Spleen (tissue), 11 donors: ENCODE measurements around the gene RABGAP1. TPM values are rescaled to one million over a fixed set of nuclear protein-coding genes. Genes with fewer than 3 reads are reported as not detected.

Experiments
- DNase-seq: peaks from one replicate; pipeline ENCODE4 v3.0.0-alpha.2; 2020
- H3K27ac ChIP-seq, 8 donors: fragments of 200-600 bp; sonication (generic) in 7 of 8; 1 replicate in 4 of 8; 2 replicates in 4 of 8; pipeline versions ENCODE4 v1.5.0 to v1.8.0; 2016 to 2021; ENCODE audit warnings: inconsistent platforms in 4 of 8, mild to moderate bottlenecking in 4 of 8, moderate library complexity in 1 of 8
- H3K27me3 ChIP-seq, 7 donors: fragments of 200-600 bp; sonication (generic) in 6 of 7; replicated peaks in 1 of 7; 1 replicate in 4 of 7; 2 replicates in 3 of 7; pipeline versions ENCODE4 v1.5.0 to v1.8.0; 2016 to 2021; ENCODE audit warnings: inconsistent platforms in 3 of 7, mild to moderate bottlenecking in 1 of 7
- H3K36me3 ChIP-seq, 6 donors: fragments of 200-600 bp; sonication (generic) in 5 of 6; 1 replicate in 4 of 6; 2 replicates in 2 of 6; pipeline versions ENCODE4 v1.5.0 to v1.8.0; 2016 to 2021; ENCODE audit warnings: inconsistent platforms in 2 of 6
- H3K4me1 ChIP-seq, 6 donors: fragments of 200-600 bp; sonication (generic) in 5 of 6; 1 replicate in 3 of 6; 2 replicates in 3 of 6; pipeline versions ENCODE4 v1.5.0 to v1.8.0; 2016 to 2021; ENCODE audit warnings: inconsistent platforms in 3 of 6
- H3K4me3 ChIP-seq, 8 donors: fragments of 200-600 bp; sonication (generic) in 7 of 8; 1 replicate in 4 of 8; 2 replicates in 4 of 8; pipeline versions ENCODE4 v1.5.0 to v1.8.0; 2016 to 2021; ENCODE audit warnings: inconsistent platforms in 4 of 8, mild to moderate bottlenecking in 4 of 8, moderate library complexity in 2 of 8
- H3K9me3 ChIP-seq, 8 donors: fragments of 200-600 bp; sonication (generic) in 7 of 8; 1 replicate in 4 of 8; 2 replicates in 4 of 8; pipeline versions ENCODE4 v1.5.0 to v1.8.0; 2016 to 2021; ENCODE audit warnings: inconsistent platforms in 4 of 8
- CTCF ChIP-seq, 11 experiments: fragments of 200-600 bp in 7 of 11; fragments of 450-650 bp in 4 of 11; sonication (generic) in 4 of 11; IDR thresholded peaks in 8 of 11; conservative IDR thresholded peaks in 3 of 11; 1 replicate in 7 of 11; 2 replicates in 4 of 11; pipeline versions ENCODE4 v1.4.0 to v1.8.0; 2016 to 2021; ENCODE audit warnings: antibody characterized with exemption in 11 of 11, inconsistent platforms in 4 of 11, mild to moderate bottlenecking in 1 of 11
- POLR2A ChIP-seq, 3 donors: fragments of 450-650 bp; IDR thresholded peaks; one replicate each; pipeline ENCODE4 v1.5.1; 2017; ENCODE audit warnings: antibody characterized with exemption in 3 of 3, mild to moderate bottlenecking in 1 of 3
- POLR2AphosphoS5 ChIP-seq, 3 donors: sonication (generic); formaldehyde crosslinking; IDR thresholded peaks; one replicate each; pipeline ENCODE4 v1.5.1; 2017; ENCODE audit warnings: antibody characterized with exemption in 3 of 3
- WGBS, 5 donors: extraction: QIAGEN DNeasy Blood & Tissue Kit in 3 of 5; methylation state at CpG; one replicate each; pipeline versions ENCODE4 v1.1.5 to v1.1.7; 2013 to 2018; 5-methylcytosine and 5-hydroxymethylcytosine counted together
- intact Hi-C: fragments of 100-400 bp; cut with DNase I; formaldehyde crosslinking; loops from one replicate; pipeline ENCODE4 v1.15.0; 2023; ENCODE audit warnings: low total_unique reads
- polyA plus RNA-seq, 3 donors: library from polyadenylated mRNA; stranded (reverse); fragments of 200-250 nt; gene quantifications; one replicate each; pipeline ENCODE4 v1.2.1, GENCODE V29; 2013
- total RNA-seq, 7 donors: library from RNA; depleted of rRNA in 3 of 7; stranded (reverse); fragments of >200 nt in 3 of 7; fragmentation: NEBNext Ultra II Directional in 4 of 7; extraction: Animal tissue kit (Norgen Biotek cat#: 25700) in 4 of 7; gene quantifications; one replicate each; pipeline versions ENCODE4 v1.1.0 to v1.2.1, GENCODE V29; 2016 to 2021
- donor health status: healthy with polysubstance abuse.
- donor health status: DM: no; HTN: no; CAD: no; lungs with moderate emphysema.
- donor health status: DM: no; HTN: no; CAD: no.
- donor health status: Bipolar disorder and iron deficiency.
- donor health status: healthy.
- donor health status: DM: no; HTN: no; CAD: no.
- donor health status: DM: yes; HTN: yes; CAD: no.

RABGAP1 gene
- total and polyA plus RNA-seq, 10 donors, result 7.4 to 65.7 (median 48.6) TPM

- H3K4me3 ChIP-seq, result no peak overlapping the region
- peaks cover 0 to 35% (median 8%) of the 10 kb centered on the region in 6 donors for H3K4me1 ChIP-seq
- no peaks in the 10 kb centered on the region for H3K9me3 ChIP-seq
- no peaks in the 10 kb centered on the region for H3K27me3 ChIP-seq
- peak overlapping the region in 5 of 8 donors; percentile 41 to 58 (median 48) for H3K27ac ChIP-seq
- no peak for DNase-seq
- WGBS, 5 donors, result 92 to 97% (median 95%) methylated on average over 2 of the region's 2 CpGs
- peaks cover 0 to 86% (median 17%) of the 10 kb centered on the region in 6 donors for H3K36me3 ChIP-seq
- TF ChIP-seq POLR2AphosphoS5 (IDR thresholded peaks at IDR 0.05), result no peak
- no peak for TF ChIP-seq CTCF (IDR thresholded peaks at IDR 0.05 in 8 of 11, conservative IDR thresholded peaks at IDR 0.05 in 3 of 11)
- intact Hi-C loops, result no loop called here
Measured at GRCh38 chr9:123072407-123072995, 131.7 kb downstream of the RABGAP1 start.

GRCh38 chr9:123073441-123073840 is 132.6 kb downstream of the RABGAP1 start:
- H3K9me3 ChIP-seq, result no peaks in the 10 kb centered on the region
- intact Hi-C loops, result no loop called here
- peaks cover 0 to 35% (median 8%) of the 10 kb centered on the region in 6 donors for H3K4me1 ChIP-seq
- H3K27me3 ChIP-seq, result no peaks in the 10 kb centered on the region
- WGBS, 5 donors, result 65 to 85% (median 78%) methylated on average over 5 of the region's 5 CpGs
- H3K27ac ChIP-seq, result peak overlapping the region in 7 of 8 donors; percentile 30 to 58 (median 48)
- DNase-seq, result no peak
- peaks cover 0 to 88% (median 15%) of the 10 kb centered on the region in 6 donors for H3K36me3 ChIP-seq
- no peak for TF ChIP-seq POLR2A (IDR thresholded peaks at IDR 0.05)
- TF ChIP-seq POLR2AphosphoS5 (IDR thresholded peaks at IDR 0.05), result no peak
- no peak for TF ChIP-seq CTCF (IDR thresholded peaks at IDR 0.05 in 8 of 11, conservative IDR thresholded peaks at IDR 0.05 in 3 of 11)
- no peak overlapping the region for H3K4me3 ChIP-seq

- Histone ChIP-seq H3K9me3 (no peaks in the 10 kb centered on the region), H3K27ac (peak overlapping the region in 7 of 8 donors; percentile 36 to 58 (median 48)), H3K36me3 (peaks cover 0 to 90% (median 20%) of the 10 kb centered on the region in 6 donors), H3K4me3 (no peak overlapping the region), H3K4me1 (peaks cover 0 to 35% (median 8%) of the 10 kb centered on the region in 6 donors), H3K27me3 (no peaks in the 10 kb centered on the region)
- intact Hi-C loops, result no loop called here
- DNase-seq, result no peak
- TF ChIP-seq POLR2AphosphoS5 (IDR thresholded peaks at IDR 0.05), result no peak
- TF ChIP-seq POLR2A (IDR thresholded peaks at IDR 0.05), result no peak
- TF ChIP-seq CTCF (IDR thresholded peaks at IDR 0.05 in 8 of 11, conservative IDR thresholded peaks at IDR 0.05 in 3 of 11), result no peak
- 77 to 89% (median 85%) methylated on average over 1 of the region's 1 CpG for WGBS, 5 donors
Measured at GRCh38 chr9:123073991-123074422, 133.2 kb downstream of the RABGAP1 start.

- Histone ChIP-seq H3K9me3 (no peaks in the 10 kb centered on the region), H3K27ac (peak overlapping the region in 7 of 8 donors; percentile 24 to 58 (median 41)), H3K4me1 (peaks cover 0 to 35% (median 8%) of the 10 kb centered on the region in 6 donors), H3K4me3 (no peak overlapping the region), H3K36me3 (peaks cover 0 to 90% (median 23%) of the 10 kb centered on the region in 6 donors), H3K27me3 (no peaks in the 10 kb centered on the region)
- intact Hi-C loops, result no loop called here
- no peak for DNase-seq
- TF ChIP-seq POLR2AphosphoS5 (IDR thresholded peaks at IDR 0.05) (no peak), POLR2A (IDR thresholded peaks at IDR 0.05) (no peak), CTCF (IDR thresholded peaks at IDR 0.05 in 8 of 11, conservative IDR thresholded peaks at IDR 0.05 in 3 of 11) (no peak)
- WGBS, 5 donors, result 85 to 90% (median 88%) methylated on average over 3 of the region's 3 CpGs
Measured at GRCh38 chr9:123074628-123075027, 133.8 kb downstream of the RABGAP1 start.
